Ectodermal cell (in vitro differentiated cells): Measurements from ENCODE around the gene GPR137B.
"Not testable (repeated sequence)": the region's sequence is repeated elsewhere in the genome, so short reads cannot be mapped to it uniquely, and the experiment has no call there.

Experiments
- H3K27ac ChIP-seq: 2 replicates; pipeline ENCODE4 v1.7.0; 2013; ENCODE audit warnings: mild to moderate bottlenecking, low read depth, low read length; ENCODE audit not compliant: insufficient read depth, poor library complexity, severe bottlenecking
- H3K27me3 ChIP-seq: 2 replicates; pipeline ENCODE4 v1.7.0; 2013; ENCODE audit warnings: mild to moderate bottlenecking, low read length; ENCODE audit not compliant: insufficient read depth, control insufficient read depth, poor library complexity, severe bottlenecking
- H3K36me3 ChIP-seq: one replicate; pipeline ENCODE4 v1.7.0; 2013; ENCODE audit warnings: low read length; ENCODE audit not compliant: control insufficient read depth, insufficient read depth
- H3K4me1 ChIP-seq: one replicate; pipeline ENCODE4 v1.7.0; 2013; ENCODE audit warnings: low read length; ENCODE audit not compliant: control insufficient read depth, insufficient read depth
- H3K4me3 ChIP-seq: 2 replicates; pipeline ENCODE4 v1.7.0; 2013; ENCODE audit warnings: low read depth, low read length, control low read depth; ENCODE audit not compliant: insufficient read depth
- H3K9me3 ChIP-seq: 2 replicates; pipeline ENCODE4 v1.7.0; 2013; ENCODE audit warnings: mild to moderate bottlenecking, low read length, moderate library complexity; ENCODE audit not compliant: control insufficient read depth
- WGBS, 2 experiments: methylation state at CpG; one replicate each; pipeline ENCODE4 v1.1.7; 2013; ENCODE audit warnings: missing lambda C conversion rate in 2 of 2; 5-methylcytosine and 5-hydroxymethylcytosine counted together

Gene GPR137B

DNA sequence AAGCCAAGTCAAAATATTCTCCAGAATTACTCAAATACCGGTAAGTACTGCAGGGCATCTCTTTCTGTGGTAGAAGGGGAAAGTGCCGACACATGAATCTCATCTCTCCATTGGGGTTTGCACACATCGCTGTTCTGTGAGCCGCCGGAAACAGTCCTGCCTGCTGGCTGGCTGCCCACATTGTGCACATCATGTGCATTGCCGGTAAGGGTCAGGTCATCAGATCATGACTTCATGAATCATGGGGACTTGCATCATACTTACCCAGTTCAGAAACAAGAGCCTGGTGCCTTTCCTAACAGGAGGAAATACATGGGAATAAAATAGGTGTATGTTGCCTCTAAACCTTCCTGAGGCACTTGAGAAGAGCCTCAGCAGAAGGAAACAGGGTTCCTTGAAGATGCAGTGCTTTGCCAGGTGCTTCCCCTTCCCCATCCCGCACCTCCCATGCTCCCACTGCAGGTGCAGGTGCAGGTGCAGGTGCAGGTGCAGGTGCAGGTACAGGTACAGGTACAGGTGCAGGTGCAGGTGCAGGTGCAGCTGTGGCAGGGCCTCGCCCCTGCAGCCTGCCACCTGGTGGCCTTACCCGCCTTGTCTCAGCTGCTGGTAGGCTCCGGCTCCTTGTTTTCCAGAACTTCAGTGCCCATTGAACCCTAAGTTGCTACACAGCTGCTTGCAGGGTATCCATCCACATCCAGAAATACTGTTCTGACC is 26.5 kb downstream of the GPR137B start:
- no peaks in the 10 kb centered on the region for H3K36me3 ChIP-seq
- WGBS, 2 experiments, result 91 to 96% methylated on average over 10 of the region's 10 CpGs
- H3K9me3 ChIP-seq, result no peaks in the 10 kb centered on the region
- H3K27me3 ChIP-seq, result no peaks in the 10 kb centered on the region
- peaks cover 8% of the 10 kb centered on the region for H3K4me1 ChIP-seq
- no peak overlapping the region for H3K4me3 ChIP-seq
- H3K27ac ChIP-seq, result no peak overlapping the region

DNA sequence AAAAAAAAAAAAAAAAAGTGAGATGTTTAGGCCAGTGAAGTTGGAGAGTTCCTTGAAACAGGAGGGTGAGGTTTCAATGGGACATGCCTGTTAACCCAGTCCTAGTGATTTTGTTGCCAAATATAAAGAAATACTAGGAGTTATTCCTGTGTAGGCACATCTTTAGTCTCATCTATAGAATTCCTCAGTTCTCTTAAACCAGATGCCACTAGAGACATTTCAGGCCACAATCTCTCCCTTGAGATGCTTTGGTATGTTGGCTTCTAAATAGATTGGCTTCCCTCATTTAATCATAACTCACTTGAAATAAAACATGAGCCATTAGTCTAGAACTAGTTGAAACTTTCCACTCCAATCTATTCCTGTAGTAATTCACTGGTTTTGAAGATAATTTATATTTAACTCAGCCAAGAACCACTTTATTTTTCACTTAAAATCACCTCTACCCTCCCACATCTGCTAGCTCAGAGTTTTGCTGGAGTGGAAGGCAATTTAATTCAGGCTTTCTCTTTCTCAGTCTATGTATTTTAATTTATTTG is 29.8 kb downstream of the GPR137B start:
- no peaks in the 10 kb centered on the region for H3K36me3 ChIP-seq
- H3K27me3 ChIP-seq, result no peaks in the 10 kb centered on the region
- no peak overlapping the region for H3K4me3 ChIP-seq
- H3K9me3 ChIP-seq, result no peaks in the 10 kb centered on the region
- peaks cover 16% of the 10 kb centered on the region for H3K4me1 ChIP-seq
- H3K27ac ChIP-seq, result no peak overlapping the region

DNA sequence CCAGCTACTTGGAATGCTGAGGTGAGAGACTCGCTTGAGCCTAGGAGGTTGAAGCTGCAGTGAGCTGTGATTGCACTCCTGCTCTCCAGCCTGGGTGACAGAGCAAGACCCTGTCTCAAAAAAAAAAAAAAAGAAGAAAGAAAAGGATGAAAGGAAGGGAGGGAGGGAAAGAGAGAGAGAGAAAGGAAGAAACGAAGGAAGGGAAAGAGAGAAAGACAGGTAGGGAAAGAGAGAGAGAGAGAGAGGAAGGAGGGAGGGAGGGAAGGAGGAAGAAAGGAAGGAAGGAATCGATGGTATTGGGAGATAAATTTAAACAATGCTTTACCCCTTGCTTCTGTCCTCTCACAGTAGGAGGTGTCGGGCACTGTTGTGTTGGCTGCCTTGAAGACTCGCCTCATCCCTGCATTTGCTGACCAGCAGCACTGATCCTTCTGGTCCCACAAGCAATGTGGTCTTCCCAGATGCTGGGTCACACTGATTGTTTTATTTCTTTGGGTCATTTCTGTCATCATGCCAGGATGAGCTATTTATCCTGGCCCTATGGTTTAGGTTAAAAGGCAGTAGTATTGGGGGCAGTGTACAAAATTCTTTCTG is 30.9 kb downstream of the GPR137B start:
- no peaks in the 10 kb centered on the region for H3K36me3 ChIP-seq
- H3K27ac ChIP-seq, result no peak overlapping the region
- no peaks in the 10 kb centered on the region for H3K27me3 ChIP-seq
- H3K4me3 ChIP-seq, result no peak overlapping the region
- H3K4me1 ChIP-seq, result peaks cover 16% of the 10 kb centered on the region
- H3K9me3 ChIP-seq, result no peaks in the 10 kb centered on the region
- 40% methylated on average over 5 of the region's 5 CpGs for WGBS, 2 experiments

DNA sequence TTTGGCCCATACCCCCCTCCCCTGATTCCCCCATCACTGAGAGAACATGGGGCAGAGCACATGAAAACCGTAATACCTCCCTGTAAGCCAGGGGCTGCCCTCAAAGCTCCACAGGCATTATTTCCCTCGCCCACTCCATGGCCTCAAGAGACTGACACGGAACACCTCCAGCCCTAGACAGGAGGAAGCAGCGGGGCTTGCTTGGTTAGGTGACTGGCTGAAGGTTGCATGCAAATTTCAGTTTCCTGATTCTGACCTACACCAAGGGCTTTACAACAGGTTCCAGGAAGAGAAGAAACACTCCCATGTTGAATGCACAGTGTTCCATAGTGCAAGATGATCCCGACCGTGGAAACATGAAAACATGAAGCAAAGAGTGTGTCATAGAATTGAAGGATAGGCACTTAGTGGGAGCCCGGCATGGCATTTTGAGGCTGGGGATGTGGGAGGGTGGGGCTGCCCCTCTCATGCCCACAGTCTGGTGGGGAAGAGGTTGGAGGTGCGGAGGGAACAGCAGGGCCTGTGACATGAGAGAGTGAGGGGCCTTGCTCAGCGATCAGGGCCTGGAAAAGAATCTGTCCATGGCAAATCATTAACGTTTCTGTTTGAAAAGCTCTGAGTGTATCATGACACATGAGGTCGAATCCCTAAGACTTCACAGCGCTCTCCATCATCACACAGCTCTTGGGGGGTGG is 33.5 kb downstream of the GPR137B start:
- H3K4me3 ChIP-seq, result no peak overlapping the region
- H3K27me3 ChIP-seq, result no peaks in the 10 kb centered on the region
- peaks cover 16% of the 10 kb centered on the region for H3K4me1 ChIP-seq
- 93 to 96% methylated on average over 12 of the region's 12 CpGs for WGBS, 2 experiments
- no peak overlapping the region for H3K27ac ChIP-seq
- no peaks in the 10 kb centered on the region for H3K9me3 ChIP-seq
- no peaks in the 10 kb centered on the region for H3K36me3 ChIP-seq

DNA sequence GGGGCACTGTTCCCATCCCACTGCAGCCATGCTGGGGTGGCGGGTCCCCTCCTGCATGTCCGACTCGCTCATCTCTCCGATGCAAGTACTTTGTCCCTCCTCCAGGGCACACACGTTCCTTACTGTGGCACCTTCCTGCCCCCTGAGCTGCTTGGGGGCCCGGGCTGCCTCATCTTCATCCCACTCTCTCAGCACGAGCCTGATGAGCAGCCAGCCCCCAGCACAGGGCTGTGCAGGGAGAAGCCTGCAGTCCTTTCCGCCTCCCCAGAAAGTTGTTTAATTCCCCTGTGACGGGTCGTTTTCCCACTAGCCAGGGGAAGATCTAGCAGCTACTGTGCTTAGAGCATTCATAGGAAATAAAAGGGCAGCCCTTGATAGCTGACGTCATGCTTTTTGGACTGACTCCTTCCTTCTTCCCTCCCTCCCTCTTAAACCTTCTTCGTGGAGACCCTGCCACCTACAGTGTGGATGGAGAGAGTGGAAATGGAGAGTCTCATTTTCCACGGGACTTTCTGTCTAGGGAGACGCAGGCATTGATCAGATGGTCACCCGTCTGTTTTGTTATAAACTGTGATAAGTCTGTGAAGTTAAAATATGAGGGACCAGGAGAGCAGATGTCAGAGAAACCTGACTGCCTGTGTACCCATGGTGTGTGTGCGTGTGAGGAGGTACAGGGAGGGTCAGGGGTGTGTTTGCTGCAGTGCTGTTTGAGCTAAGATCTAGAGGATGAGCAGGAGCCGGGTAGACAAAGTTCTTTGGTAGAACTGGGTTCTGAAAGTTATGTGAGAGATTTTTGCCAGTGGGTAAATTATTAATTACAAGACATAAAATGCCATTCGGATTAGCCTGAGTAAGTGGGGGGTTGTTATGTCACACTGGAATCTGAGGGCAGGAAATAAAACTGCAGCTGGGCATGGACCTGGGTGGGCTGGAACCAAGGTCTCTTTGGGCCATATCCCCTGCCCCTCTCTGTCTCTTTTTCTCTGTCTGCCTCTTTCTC is 34.3 kb downstream of the GPR137B start:
- no peaks in the 10 kb centered on the region for H3K27me3 ChIP-seq
- no peaks in the 10 kb centered on the region for H3K36me3 ChIP-seq
- WGBS, 2 experiments, result 85 to 91% methylated on average over 16 to 18 of the region's 18 CpGs
- H3K4me3 ChIP-seq, result no peak overlapping the region
- H3K27ac ChIP-seq, result no peak overlapping the region
- no peaks in the 10 kb centered on the region for H3K9me3 ChIP-seq
- peaks cover 16% of the 10 kb centered on the region for H3K4me1 ChIP-seq

DNA sequence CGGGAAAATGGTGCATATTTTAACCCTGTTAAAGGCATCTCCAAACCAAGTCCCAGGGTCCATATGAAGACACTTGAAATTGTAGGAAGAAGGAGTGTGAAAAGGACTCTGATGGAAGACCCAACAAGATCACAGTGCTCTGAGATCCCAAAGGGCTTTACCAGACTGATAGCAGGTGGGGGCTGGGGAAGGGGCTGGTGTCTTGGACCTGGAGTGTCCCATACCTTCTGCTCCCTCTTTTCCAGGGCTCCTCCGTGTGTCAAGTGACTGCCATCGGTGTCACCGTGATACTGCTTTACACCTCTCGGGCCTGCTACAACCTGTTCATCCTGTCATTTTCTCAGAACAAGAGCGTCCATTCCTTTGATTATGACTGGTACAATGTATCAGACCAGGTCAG is 37.3 kb downstream of the GPR137B start:
- Histone ChIP-seq H3K27ac (no peak overlapping the region), H3K4me1 (peaks cover 9% of the 10 kb centered on the region), H3K9me3 (no peaks in the 10 kb centered on the region), H3K36me3 (no peaks in the 10 kb centered on the region), H3K27me3 (no peaks in the 10 kb centered on the region), H3K4me3 (no peak overlapping the region)
- 93 to 95% methylated on average over 6 of the region's 6 CpGs for WGBS, 2 experiments

DNA sequence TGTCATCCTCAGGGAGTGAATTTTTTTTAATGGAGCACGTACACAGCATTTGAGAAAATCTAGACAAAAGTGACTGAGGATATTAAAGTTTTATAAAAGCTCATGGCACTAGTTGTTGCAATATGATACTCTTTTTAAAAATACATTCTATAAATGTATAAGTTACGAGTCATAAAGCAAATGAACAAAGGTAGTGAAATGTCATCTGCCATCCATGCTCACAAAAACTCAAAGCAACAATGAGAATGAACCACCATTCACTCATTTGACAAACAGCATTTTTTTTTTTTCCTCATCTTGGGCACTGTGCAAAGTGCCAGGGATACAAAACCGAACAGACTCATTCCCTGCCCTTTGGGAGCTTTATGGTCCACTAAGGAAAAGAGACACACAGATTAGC is 38.7 kb downstream of the GPR137B start:
- H3K36me3 ChIP-seq, result no peaks in the 10 kb centered on the region
- H3K27me3 ChIP-seq, result no peaks in the 10 kb centered on the region
- no peak overlapping the region for H3K27ac ChIP-seq
- H3K4me3 ChIP-seq, result no peak overlapping the region
- WGBS, 2 experiments, result 92 to 98% methylated on average over 3 of the region's 3 CpGs
- no peaks in the 10 kb centered on the region for H3K9me3 ChIP-seq
- peaks cover 6% of the 10 kb centered on the region for H3K4me1 ChIP-seq

DNA sequence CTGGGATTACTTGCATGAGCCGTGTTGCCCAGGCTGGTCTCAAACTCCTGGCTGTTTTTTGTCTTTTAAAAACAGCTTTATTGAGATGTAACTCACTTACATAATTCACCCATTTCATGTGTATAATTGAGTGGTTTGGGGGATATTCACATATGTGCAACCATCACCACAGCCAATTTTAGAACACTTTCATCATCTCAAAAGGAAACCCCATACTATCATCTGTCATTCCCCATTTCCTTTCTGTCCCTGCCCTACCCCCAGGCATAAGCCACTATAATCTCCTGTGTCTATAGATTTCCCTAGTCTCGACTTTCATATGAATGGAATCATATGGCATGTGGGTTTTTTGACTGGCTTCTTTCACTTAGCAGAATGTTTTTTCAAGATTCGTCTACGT is 43.3 kb downstream of the GPR137B start:
- Histone ChIP-seq H3K4me3 (no peak overlapping the region), H3K9me3 (no peaks in the 10 kb centered on the region), H3K27me3 (no peaks in the 10 kb centered on the region), H3K27ac (no peak overlapping the region), H3K36me3 (no peaks in the 10 kb centered on the region), H3K4me1 (no peaks in the 10 kb centered on the region)
- WGBS, 2 experiments, result 84 to 89% methylated on average over 2 to 4 of the region's 4 CpGs

DNA sequence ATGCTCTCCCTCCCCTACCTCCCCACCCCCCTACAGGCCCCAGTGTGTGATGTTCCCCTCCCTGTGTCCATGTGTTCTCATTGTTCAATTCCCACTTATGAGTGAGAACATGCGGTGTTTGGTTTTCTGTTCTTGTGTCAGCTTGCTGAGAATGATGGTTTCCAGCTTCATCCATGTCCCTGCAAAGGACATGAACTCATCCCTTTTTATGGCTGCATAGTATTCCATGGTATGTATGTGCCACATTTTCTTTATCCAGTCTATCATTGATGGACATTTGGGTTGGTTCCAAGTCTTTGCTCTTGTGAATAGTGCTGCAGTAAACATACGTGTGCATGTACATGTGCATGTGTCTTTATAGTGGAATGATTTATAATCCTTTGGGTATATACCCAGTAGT is 44.1 kb downstream of the GPR137B start:
- WGBS, 2 experiments, result 81 to 97% methylated on average over 1 to 2 of the region's 2 CpGs
- not testable (repeated sequence) for H3K9me3 ChIP-seq

More for the DNA sequence above, 44.1 kb downstream of the GPR137B start:
- H3K4me3 ChIP-seq, H3K4me1 ChIP-seq, H3K27ac ChIP-seq, H3K27me3 ChIP-seq, H3K36me3 ChIP-seq: not testable (repeated sequence)
